ENCODE data around the gene BBS9.

BBS9 gene

GRCh38 chr7:33412331-33412730 lies 283.0 kb downstream of the BBS9 start:
- H3K4me2 ChIP-seq (ENCODE audit: low read depth, low read length, poor library complexity, severe bottlenecking), result no peak overlapping the region
- no peaks in the 10 kb centered on the region for H3K36me3 ChIP-seq (ENCODE audit: insufficient read depth, low read length)
- H3K9me3 ChIP-seq (ENCODE audit: insufficient read depth, low read depth, low read length), result no peaks in the 10 kb centered on the region
- no peaks in the 10 kb centered on the region for H3K79me2 ChIP-seq (ENCODE audit: insufficient read depth, low read length)
- no peak overlapping the region for H2AFZ ChIP-seq (ENCODE audit: low read length)
- H3F3A ChIP-seq (ENCODE audit: low read depth), result no peaks in the 10 kb centered on the region
- no peaks in the 10 kb centered on the region for H3K27me3 ChIP-seq (ENCODE audit: insufficient read depth, low read length, poor library complexity, severe bottlenecking)
- H4K20me1 ChIP-seq (ENCODE audit: insufficient read depth, low read length, poor library complexity, severe bottlenecking), result no peaks in the 10 kb centered on the region
- H3K4me3 ChIP-seq (ENCODE audit: low read length, poor library complexity, severe bottlenecking), result no peak overlapping the region
- H3K9me2 ChIP-seq (replicated peaks; ENCODE audit: low read depth, low read length), result no peaks in the 10 kb centered on the region
- H3K4me1 ChIP-seq (ENCODE audit: insufficient read depth, low read length, poor library complexity, severe bottlenecking), result no peaks in the 10 kb centered on the region
- no peak overlapping the region for H3K9ac ChIP-seq (ENCODE audit: low read depth, low read length, poor library complexity, severe bottlenecking)
- no peak for TF ChIP-seq EZH2phosphoT487 (IDR thresholded peaks at IDR 0.05; ENCODE audit: borderline replicate concordance)
- no peak for TF ChIP-seq CTCF (conservative IDR thresholded peaks at IDR 0.05; ENCODE audit: low read length)

- Histone ChIP-seq H3K4me2 (ENCODE audit: low read depth, low read length, poor library complexity, severe bottlenecking) (no peak overlapping the region), H3K4me1 (ENCODE audit: insufficient read depth, low read length, poor library complexity, severe bottlenecking) (no peaks in the 10 kb centered on the region), H3K9me3 (ENCODE audit: insufficient read depth, low read depth, low read length) (no peaks in the 10 kb centered on the region), H3K9me2 (replicated peaks; ENCODE audit: low read depth, low read length) (no peaks in the 10 kb centered on the region), H3K27me3 (ENCODE audit: insufficient read depth, low read length, poor library complexity, severe bottlenecking) (no peaks in the 10 kb centered on the region), H3K9ac (ENCODE audit: low read depth, low read length, poor library complexity, severe bottlenecking) (no peak overlapping the region), H4K20me1 (ENCODE audit: insufficient read depth, low read length, poor library complexity, severe bottlenecking) (no peaks in the 10 kb centered on the region), H3K79me2 (ENCODE audit: insufficient read depth, low read length) (no peaks in the 10 kb centered on the region), H3K36me3 (ENCODE audit: insufficient read depth, low read length) (no peaks in the 10 kb centered on the region), H2AFZ (ENCODE audit: low read length) (no peak overlapping the region), H3F3A (ENCODE audit: low read depth) (no peaks in the 10 kb centered on the region), H3K4me3 (ENCODE audit: low read length, poor library complexity, severe bottlenecking) (no peak overlapping the region)
- TF ChIP-seq EZH2phosphoT487 (IDR thresholded peaks at IDR 0.05; ENCODE audit: borderline replicate concordance) (no peak), CTCF (conservative IDR thresholded peaks at IDR 0.05; ENCODE audit: low read length) (no peak)
These were observed 288.9 kb downstream of the BBS9 start for GRCh38 chr7:33418251-33418701.

GRCh38 chr7:33420311-33420940 lies 291.1 kb downstream of the BBS9 start:
- Histone ChIP-seq H3K9me2 (replicated peaks; ENCODE audit: low read depth, low read length) (no peaks in the 10 kb centered on the region), H3K36me3 (ENCODE audit: insufficient read depth, low read length) (no peaks in the 10 kb centered on the region), H3K9me3 (ENCODE audit: insufficient read depth, low read depth, low read length) (no peaks in the 10 kb centered on the region), H3K4me3 (ENCODE audit: low read length, poor library complexity, severe bottlenecking) (no peak overlapping the region), H3F3A (ENCODE audit: low read depth) (no peaks in the 10 kb centered on the region), H3K9ac (ENCODE audit: low read depth, low read length, poor library complexity, severe bottlenecking) (no peak overlapping the region), H3K4me1 (ENCODE audit: insufficient read depth, low read length, poor library complexity, severe bottlenecking) (no peaks in the 10 kb centered on the region), H4K20me1 (ENCODE audit: insufficient read depth, low read length, poor library complexity, severe bottlenecking) (no peaks in the 10 kb centered on the region), H3K27me3 (ENCODE audit: insufficient read depth, low read length, poor library complexity, severe bottlenecking) (no peaks in the 10 kb centered on the region), H3K4me2 (ENCODE audit: low read depth, low read length, poor library complexity, severe bottlenecking) (no peak overlapping the region), H3K79me2 (ENCODE audit: insufficient read depth, low read length) (no peaks in the 10 kb centered on the region), H2AFZ (ENCODE audit: low read length) (no peak overlapping the region)
- no peak for TF ChIP-seq EZH2phosphoT487 (IDR thresholded peaks at IDR 0.05; ENCODE audit: borderline replicate concordance)
- no peak for TF ChIP-seq CTCF (conservative IDR thresholded peaks at IDR 0.05; ENCODE audit: low read length)

All from Loucy (cell line).